NT2/D1 (cell line): Measurements from ENCODE around the gene MGA.

Source experiments
- DNase-seq: peaks from one replicate; pipeline ENCODE4 v3.0.0-alpha.2; 2011; ENCODE audit warnings: low read depth, low spot score
- H3K27me3 ChIP-seq: 2 replicates; pipeline ENCODE4 v1.6.0; 2011; ENCODE audit warnings: mild to moderate bottlenecking; ENCODE audit not compliant: insufficient read length, insufficient read depth
- H3K36me3 ChIP-seq: 2 replicates; pipeline ENCODE4 v1.6.1; 2011; ENCODE audit warnings: mild to moderate bottlenecking, low read length, mixed read lengths; ENCODE audit not compliant: insufficient read depth, insufficient read length
- H3K4me1 ChIP-seq: 2 replicates; pipeline ENCODE4 v1.5.1; 2011; ENCODE audit not compliant: insufficient read depth, insufficient read length
- H3K4me3 ChIP-seq: 2 replicates; pipeline ENCODE4 v1.5.1; 2011; ENCODE audit warnings: low read depth; ENCODE audit not compliant: insufficient read length
- H3K9ac ChIP-seq: 2 replicates; pipeline ENCODE4 v1.6.0; 2011; ENCODE audit warnings: low read depth; ENCODE audit not compliant: insufficient read length
- H3K9me3 ChIP-seq: 2 replicates; pipeline ENCODE4 v1.5.1; 2011; ENCODE audit warnings: mild to moderate bottlenecking, low read length; ENCODE audit not compliant: insufficient read depth
- SUZ12 ChIP-seq: IDR thresholded peaks from 2 replicates; pipeline ENCODE4 v1.6.1; 2011; ENCODE audit not compliant: insufficient read length, insufficient read depth; ENCODE audit errors: extremely low read depth
- YY1 ChIP-seq: IDR thresholded peaks from 2 replicates; pipeline ENCODE4 v1.6.1; 2011; ENCODE audit not compliant: insufficient read length, insufficient read depth
- ZNF274 ChIP-seq: IDR thresholded peaks from 2 replicates; pipeline ENCODE4 v1.6.1; 2011; ENCODE audit warnings: mild to moderate bottlenecking, low read depth, low read length

Gene MGA

DNA sequence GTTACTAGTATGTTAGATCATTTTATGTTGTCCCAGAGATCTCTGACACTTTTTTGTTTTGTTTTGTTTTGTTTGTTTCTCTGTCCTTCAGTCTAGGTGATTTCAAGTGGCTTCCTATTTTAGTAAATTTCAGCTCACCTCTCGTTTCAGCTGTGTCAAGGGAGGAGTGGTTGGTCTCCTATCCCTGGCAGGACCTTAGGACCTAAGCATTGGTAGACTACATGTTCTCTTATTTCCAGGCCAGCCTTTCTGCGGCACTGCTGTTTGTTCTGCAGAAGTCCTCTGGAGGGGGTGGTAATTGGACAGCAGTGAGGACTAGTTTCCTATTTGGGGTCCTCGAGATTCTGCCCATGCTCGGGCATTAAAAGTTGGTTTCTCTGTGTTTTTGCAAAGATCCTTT, 31.8 kb downstream of the MGA start:
- TF ChIP-seq ZNF274 (no peak), YY1 (no peak), SUZ12 (no peak)
- H3K9me3 ChIP-seq, result no peaks in the 10 kb centered on the region
- no peak overlapping the region for H3K9ac ChIP-seq
- H3K27me3 ChIP-seq, result no peaks in the 10 kb centered on the region
- peaks cover 7% of the 10 kb centered on the region for H3K36me3 ChIP-seq
- DNase-seq, result no peak
- no peaks in the 10 kb centered on the region for H3K4me1 ChIP-seq
- H3K4me3 ChIP-seq, result no peak overlapping the region

DNA sequence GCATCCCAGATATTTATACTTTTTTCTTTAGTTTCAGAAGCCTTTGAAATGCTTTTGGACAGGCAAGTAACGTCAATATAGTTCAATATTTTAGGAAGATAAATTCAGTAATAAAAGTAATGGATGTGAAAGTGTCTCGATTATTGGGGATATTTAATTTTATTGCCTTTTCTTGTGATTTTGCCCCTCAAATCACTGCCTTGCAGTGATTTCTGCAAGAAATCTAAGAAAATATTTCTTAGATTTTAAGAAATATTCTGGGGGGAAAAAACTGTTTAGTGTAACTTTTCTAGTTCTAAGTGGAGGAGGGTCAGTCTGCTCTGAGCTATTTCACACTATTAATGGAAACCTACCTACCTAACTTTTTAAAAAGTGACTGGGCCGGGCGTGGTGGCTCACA, 33.6 kb downstream of the MGA start:
- no peak for TF ChIP-seq ZNF274
- TF ChIP-seq YY1, result no peak
- TF ChIP-seq SUZ12, result no peak

DNA sequence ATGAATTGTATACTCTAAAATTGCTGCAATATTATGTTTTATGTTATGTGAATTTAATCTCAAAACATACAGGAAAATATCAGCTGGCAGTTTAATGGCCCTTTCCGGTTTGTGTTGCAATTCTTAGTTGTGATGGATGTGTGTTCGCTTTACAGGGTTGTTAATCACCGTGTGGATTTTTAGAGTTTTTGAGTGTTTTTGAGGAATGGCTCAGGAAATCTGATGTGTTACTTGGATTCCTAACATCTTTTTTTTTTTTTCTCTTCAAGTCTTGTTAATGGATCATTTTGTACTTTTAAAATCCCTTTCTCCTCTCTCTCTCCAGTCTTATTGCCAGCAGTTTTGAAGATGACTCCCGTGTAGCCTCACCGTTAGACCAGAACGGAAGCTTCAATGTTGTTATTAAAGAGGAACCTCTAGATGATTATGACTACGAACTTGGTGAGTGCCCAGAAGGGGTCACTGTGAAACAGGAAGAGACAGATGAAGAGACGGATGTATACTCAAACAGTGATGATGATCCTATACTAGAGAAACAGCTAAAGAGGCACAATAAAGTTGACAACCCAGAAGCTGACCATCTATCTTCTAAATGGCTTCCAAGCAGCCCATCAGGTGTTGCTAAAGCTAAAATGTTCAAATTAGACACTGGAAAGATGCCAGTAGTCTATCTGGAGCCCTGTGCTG, 35.7 kb downstream of the MGA start:
- no peak for TF ChIP-seq SUZ12
- no peak for TF ChIP-seq YY1
- TF ChIP-seq ZNF274, result no peak
- no peak for DNase-seq
- no peaks in the 10 kb centered on the region for H3K4me1 ChIP-seq
- H3K9ac ChIP-seq, result no peak overlapping the region
- H3K27me3 ChIP-seq, result no peaks in the 10 kb centered on the region
- no peak overlapping the region for H3K4me3 ChIP-seq
- no peaks in the 10 kb centered on the region for H3K9me3 ChIP-seq
- peaks cover 7% of the 10 kb centered on the region for H3K36me3 ChIP-seq

More for the DNA sequence above, 33.6 kb downstream of the MGA start:
- H3K9ac ChIP-seq, result no peak overlapping the region
- no peaks in the 10 kb centered on the region for H3K27me3 ChIP-seq
- no peaks in the 10 kb centered on the region for H3K9me3 ChIP-seq
- no peak for DNase-seq
- H3K4me3 ChIP-seq, result no peak overlapping the region
- H3K36me3 ChIP-seq, result peaks cover 7% of the 10 kb centered on the region
- H3K4me1 ChIP-seq, result no peaks in the 10 kb centered on the region

DNA sequence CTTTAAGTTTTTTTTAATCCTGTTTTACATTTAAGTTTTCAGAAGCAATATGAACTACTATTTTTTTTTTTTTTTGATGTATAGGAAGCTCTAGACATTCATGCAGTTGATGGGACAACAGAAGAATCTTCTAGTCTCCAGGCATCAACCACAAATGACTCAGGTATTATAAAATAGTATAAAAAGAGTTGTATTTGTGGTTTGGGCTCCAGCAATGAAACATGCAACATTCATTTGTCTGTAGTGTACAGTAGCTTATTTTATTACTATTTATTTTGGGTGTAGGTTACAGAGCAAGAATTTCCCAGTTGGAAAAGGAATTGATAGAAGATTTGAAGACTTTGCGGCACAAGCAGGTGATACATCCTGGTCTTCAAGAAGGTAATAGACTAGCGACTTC, 38.6 kb downstream of the MGA start:
- Histone ChIP-seq H3K9me3 (no peaks in the 10 kb centered on the region), H3K36me3 (peaks cover 12% of the 10 kb centered on the region), H3K4me1 (no peaks in the 10 kb centered on the region), H3K27me3 (no peaks in the 10 kb centered on the region), H3K9ac (no peak overlapping the region), H3K4me3 (no peak overlapping the region)
- no peak for TF ChIP-seq YY1
- no peak for TF ChIP-seq ZNF274
- TF ChIP-seq SUZ12, result no peak
- no peak for DNase-seq

DNA sequence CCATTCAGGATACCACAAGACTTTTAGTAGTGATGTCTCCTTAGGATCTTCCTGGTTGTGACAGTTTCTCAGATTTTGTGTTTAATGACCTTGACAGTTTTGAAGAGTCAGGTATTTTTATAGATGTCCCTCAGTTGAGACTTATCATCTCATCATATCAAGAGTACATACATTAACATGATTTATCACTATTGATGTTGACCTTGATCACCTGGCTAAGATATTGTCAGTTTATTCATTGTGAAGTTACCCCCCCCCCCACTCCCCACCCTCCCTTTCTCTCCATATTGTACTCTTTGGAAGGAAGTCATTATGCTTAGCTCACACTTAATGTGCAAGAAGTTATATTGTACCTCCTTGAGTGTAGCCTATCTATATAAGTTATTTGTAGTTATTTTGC, 42.9 kb downstream of the MGA start:
- DNase-seq, result no peak
- Histone ChIP-seq H3K9ac (no peak overlapping the region), H3K4me3 (no peak overlapping the region), H3K9me3 (no peaks in the 10 kb centered on the region), H3K27me3 (no peaks in the 10 kb centered on the region), H3K36me3 (peaks cover 5% of the 10 kb centered on the region), H3K4me1 (no peaks in the 10 kb centered on the region)
- TF ChIP-seq ZNF274 (no peak), SUZ12 (no peak), YY1 (no peak)

DNA sequence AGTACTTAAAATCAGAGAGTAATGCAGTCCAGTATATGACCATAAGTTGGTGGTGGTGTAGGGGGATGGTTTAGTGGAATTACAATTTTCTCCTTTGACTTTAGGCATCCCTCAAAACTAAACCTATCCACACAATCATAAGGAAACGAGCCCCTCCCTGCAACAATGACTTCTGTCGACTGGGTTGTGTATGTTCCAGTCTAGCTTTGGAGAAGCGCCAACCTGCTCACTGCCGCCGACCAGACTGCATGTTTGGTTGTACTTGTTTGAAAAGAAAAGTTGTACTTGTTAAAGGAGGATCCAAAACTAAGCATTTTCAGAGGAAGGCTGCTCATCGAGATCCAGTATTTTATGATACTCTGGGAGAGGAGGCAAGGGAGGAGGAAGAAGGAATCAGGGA, 52.8 kb downstream of the MGA start:
- no peaks in the 10 kb centered on the region for H3K4me1 ChIP-seq
- no peaks in the 10 kb centered on the region for H3K27me3 ChIP-seq
- TF ChIP-seq ZNF274 (no peak), SUZ12 (no peak), YY1 (no peak)
- no peak overlapping the region for H3K9ac ChIP-seq
- no peak for DNase-seq
- no peak overlapping the region for H3K4me3 ChIP-seq
- H3K36me3 ChIP-seq, result peaks cover 29% of the 10 kb centered on the region
- no peaks in the 10 kb centered on the region for H3K9me3 ChIP-seq

DNA sequence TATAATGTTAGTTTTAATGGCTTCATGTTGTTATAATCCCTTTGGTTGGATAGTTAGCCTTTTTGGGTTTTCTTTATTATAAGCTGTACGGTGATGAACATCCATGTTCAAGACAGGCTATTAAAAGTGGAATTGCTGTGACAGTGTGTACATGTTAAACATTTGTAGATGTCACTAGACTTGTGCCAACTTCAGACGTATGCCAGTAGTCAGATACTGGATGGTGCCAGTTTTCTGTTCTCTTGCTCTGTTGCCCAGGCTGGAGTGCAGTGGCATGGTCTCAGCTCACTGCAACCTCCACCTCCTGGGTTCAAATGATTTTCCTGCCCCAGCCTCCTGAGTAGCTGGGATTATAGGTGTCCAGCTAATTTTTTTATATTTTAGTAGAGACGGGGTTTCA, 54.1 kb downstream of the MGA start:
- H3K27me3 ChIP-seq, result no peaks in the 10 kb centered on the region

DNA sequence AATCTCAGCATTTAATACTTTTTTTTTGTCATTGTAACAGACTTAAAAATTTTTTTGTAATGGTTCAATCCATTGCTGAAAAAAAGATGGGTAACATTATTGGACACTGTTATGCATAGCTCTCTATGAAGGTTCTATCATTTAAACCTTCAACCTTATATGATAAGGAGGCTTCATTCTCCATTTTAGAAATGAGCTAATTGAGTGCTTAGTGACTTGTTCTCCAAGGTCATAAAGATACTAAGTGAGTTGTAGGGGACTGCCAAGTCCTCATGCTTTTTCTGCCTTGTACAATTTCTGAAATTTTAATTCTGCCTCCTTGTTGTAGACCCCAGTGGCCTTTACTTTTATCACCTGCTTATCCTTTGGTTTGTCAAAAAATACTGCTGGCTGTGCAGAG, 56.7 kb downstream of the MGA start:
- Histone ChIP-seq H3K27me3 (no peaks in the 10 kb centered on the region), H3K36me3 (peaks cover 10% of the 10 kb centered on the region), H3K4me3 (no peak overlapping the region), H3K4me1 (no peaks in the 10 kb centered on the region), H3K9me3 (no peaks in the 10 kb centered on the region), H3K9ac (no peak overlapping the region)
- no peak for TF ChIP-seq SUZ12
- TF ChIP-seq YY1, result no peak
- TF ChIP-seq ZNF274, result no peak
- DNase-seq, result no peak

More for the DNA sequence above, 54.1 kb downstream of the MGA start:
- peaks cover 28% of the 10 kb centered on the region for H3K36me3 ChIP-seq
- no peak for TF ChIP-seq ZNF274
- TF ChIP-seq YY1, result no peak
- TF ChIP-seq SUZ12, result no peak
- H3K4me3 ChIP-seq, result no peak overlapping the region
- no peaks in the 10 kb centered on the region for H3K9me3 ChIP-seq
- no peak overlapping the region for H3K9ac ChIP-seq
- H3K4me1 ChIP-seq, result no peaks in the 10 kb centered on the region
- no peak for DNase-seq
